ENCODE results near the gene ETFDH.

ETFDH gene

GRCh38 chr4:158756588-158756987 lies 84.5 kb downstream of the ETFDH start:
- FAIRE-seq: no peak

GRCh38 chr4:158758142-158758541 lies 86.0 kb downstream of the ETFDH start:
- FAIRE-seq: no peak

- FAIRE-seq: no peak
Measured at GRCh38 chr4:158758703-158759102, 86.6 kb downstream of the ETFDH start.

Data from A204.1 (cell line).